AG10803 (cell line): ENCODE results near the gene GTF2H4.

Source experiments
- DNase-seq: peaks from one replicate; pipeline ENCODE4 v3.0.0; 2010; ENCODE audit warnings: low read depth
- H3K4me3 ChIP-seq: 2 replicates; pipeline ENCODE4 v1.5.1; 2011; ENCODE audit warnings: mild to moderate bottlenecking, low read length, control low read depth
- TF ChIP-seq, protein P1 (sequence below): conservative IDR thresholded peaks from 2 replicates; pipeline ENCODE4 v1.5.1; 2011; ENCODE audit warnings: mild to moderate bottlenecking, low read length, control low read depth, inconsistent platforms

The GTF2H4 gene

DNA sequence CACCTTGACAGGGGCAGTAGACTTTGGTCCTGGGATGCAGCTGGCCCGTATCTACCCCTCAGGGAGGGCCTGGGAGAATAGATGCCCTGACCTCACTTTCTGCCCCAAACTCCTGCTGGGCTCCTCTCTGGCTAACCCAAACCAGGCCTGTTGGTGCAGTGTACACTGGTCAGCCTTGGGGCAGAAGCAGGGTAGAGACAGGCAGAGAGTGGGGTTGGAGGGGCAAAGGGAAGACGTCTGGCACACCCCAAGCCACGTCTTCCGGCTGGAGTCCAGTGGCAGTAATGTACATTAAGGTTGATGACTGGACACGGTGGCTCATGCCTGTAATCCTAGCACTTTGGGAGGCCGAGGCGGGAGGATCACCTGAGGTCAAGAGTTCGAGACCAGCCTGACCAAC lies 14.3 kb upstream of the GTF2H4 start:
- TF ChIP-seq, protein P1, sequence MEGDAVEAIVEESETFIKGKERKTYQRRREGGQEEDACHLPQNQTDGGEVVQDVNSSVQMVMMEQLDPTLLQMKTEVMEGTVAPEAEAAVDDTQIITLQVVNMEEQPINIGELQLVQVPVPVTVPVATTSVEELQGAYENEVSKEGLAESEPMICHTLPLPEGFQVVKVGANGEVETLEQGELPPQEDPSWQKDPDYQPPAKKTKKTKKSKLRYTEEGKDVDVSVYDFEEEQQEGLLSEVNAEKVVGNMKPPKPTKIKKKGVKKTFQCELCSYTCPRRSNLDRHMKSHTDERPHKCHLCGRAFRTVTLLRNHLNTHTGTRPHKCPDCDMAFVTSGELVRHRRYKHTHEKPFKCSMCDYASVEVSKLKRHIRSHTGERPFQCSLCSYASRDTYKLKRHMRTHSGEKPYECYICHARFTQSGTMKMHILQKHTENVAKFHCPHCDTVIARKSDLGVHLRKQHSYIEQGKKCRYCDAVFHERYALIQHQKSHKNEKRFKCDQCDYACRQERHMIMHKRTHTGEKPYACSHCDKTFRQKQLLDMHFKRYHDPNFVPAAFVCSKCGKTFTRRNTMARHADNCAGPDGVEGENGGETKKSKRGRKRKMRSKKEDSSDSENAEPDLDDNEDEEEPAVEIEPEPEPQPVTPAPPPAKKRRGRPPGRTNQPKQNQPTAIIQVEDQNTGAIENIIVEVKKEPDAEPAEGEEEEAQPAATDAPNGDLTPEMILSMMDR: no peak
- no peak overlapping the region for H3K4me3 ChIP-seq
- no peak for DNase-seq

DNA sequence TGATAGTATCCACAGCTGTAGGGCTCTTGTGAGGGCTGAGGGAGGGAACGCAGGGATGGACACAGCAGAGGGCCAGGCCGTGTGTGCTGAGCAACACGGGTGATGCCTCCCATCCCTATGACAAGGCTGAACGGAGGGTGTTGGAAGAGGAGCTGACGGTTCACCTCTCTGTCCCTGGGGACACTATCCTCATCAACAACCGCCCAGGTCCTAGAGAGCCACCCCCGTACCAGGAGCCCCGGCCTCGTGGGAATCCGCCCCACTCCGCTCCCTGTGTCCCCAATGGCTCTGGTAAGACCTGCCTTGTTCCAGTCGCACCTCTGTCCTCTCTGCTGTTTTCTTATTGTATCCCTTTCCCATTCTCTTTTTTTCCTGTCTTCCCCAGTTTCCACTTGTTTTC lies 13.6 kb upstream of the GTF2H4 start:
- TF ChIP-seq, protein P1: no peak
- H3K4me3 ChIP-seq: no peak overlapping the region
- DNase-seq: no peak

DNA sequence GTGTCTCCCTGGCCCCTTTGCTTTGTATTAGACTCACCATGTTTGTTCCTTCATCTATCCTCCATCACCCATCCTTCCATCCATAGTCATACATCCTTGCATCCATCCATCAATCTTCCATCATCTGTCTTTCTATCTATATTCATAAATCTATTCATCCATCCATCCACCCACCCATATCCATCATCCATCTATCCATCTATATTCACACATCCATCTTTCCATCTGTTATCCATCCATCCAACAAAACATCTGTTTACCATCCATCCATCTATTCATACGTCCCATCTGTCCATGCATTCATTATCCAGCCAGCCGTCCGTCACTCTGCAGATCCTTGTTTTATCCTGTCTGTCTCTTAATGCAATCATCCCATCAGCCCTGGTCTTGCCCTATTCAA lies 13.1 kb upstream of the GTF2H4 start:
- no peak overlapping the region for H3K4me3 ChIP-seq
- DNase-seq: no peak
- TF ChIP-seq, protein P1: no peak

DNA sequence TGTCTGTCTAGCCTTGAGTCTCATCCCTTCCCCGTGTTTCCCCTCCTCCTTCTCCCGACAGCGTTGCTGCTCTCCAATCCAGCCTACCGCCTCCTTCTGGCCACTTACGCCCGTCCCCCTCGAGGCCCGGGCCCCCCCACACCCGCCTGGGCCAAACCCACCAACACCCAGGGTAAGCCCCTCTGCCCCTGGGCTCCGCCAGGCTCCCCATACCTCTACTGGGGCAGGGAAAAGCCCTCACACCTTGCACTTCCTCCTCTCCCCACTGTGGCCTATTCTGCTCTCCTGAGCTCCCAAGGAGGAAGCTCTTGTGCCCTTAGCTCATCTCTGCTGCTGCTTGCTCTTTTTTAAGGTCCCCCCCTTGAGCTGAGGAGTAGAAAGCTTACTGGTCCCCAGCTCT lies 12.7 kb upstream of the GTF2H4 start:
- TF ChIP-seq, protein P1: no peak
- no peak overlapping the region for H3K4me3 ChIP-seq
- DNase-seq: no peak

DNA sequence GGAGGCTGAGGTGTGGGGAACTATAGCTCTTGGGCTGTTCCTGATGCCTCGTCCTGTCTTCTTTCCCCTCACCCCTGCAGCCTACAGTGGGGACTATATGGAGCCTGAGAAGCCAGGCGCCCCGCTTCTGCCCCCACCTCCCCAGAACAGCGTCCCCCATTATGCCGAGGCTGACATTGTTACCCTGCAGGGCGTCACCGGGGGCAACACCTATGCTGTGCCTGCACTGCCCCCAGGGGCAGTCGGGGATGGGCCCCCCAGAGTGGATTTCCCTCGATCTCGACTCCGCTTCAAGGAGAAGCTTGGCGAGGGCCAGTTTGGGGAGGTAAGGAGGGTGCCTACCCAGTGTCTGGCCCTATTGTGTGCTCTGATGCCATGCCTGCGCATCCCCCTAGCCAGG lies 11.5 kb upstream of the GTF2H4 start:
- H3K4me3 ChIP-seq: no peak overlapping the region
- TF ChIP-seq, protein P1: no peak
- no peak for DNase-seq

DNA sequence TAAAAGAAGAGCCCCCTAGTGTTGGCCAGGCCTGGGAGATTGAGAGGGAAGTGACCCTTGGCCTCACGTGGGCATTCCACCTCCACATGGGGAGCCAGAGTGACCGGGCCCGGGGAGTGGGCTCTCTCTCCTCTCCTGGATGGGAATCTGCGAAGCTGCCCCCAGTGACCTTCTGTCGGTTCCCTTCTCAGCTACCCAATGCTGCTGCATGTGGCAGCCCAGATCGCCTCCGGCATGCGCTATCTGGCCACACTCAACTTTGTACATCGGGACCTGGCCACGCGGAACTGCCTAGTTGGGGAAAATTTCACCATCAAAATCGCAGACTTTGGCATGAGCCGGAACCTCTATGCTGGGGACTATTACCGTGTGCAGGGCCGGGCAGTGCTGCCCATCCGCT lies 10.1 kb upstream of the GTF2H4 start:
- no peak overlapping the region for H3K4me3 ChIP-seq
- TF ChIP-seq, protein P1: no peak
- no peak for DNase-seq

DNA sequence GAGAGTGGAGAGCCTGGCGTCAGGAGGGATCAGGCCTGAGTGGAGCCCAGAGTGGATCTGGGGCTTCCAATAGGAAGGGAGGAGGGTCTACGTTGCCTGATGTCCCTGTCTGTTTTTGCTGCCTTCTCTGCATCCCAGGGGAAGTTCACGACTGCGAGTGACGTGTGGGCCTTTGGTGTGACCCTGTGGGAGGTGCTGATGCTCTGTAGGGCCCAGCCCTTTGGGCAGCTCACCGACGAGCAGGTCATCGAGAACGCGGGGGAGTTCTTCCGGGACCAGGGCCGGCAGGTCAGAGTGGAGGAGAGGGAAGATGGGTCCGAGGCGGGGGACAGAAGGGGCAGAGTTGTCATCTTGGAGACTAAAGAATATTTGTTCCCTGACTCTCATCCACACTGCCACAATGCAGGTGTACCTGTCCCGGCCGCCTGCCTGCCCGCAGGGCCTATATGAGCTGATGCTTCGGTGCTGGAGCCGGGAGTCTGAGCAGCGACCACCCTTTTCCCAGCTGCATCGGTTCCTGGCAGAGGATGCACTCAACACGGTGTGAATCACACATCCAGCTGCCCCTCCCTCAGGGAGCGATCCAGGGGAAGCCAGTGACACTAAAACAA lies 9.2 kb upstream of the GTF2H4 start:
- TF ChIP-seq, protein P1: no peak
- no peak for DNase-seq

More for the DNA sequence above, 9.2 kb upstream of the GTF2H4 start:
- H3K4me3 ChIP-seq: no peak overlapping the region
